Measurements from ENCODE around the gene INHA.

Gene INHA

GRCh38 chr2:219540784-219541504 is 31.2 kb upstream of the INHA start:
- no peak for DNase-seq

DNA sequence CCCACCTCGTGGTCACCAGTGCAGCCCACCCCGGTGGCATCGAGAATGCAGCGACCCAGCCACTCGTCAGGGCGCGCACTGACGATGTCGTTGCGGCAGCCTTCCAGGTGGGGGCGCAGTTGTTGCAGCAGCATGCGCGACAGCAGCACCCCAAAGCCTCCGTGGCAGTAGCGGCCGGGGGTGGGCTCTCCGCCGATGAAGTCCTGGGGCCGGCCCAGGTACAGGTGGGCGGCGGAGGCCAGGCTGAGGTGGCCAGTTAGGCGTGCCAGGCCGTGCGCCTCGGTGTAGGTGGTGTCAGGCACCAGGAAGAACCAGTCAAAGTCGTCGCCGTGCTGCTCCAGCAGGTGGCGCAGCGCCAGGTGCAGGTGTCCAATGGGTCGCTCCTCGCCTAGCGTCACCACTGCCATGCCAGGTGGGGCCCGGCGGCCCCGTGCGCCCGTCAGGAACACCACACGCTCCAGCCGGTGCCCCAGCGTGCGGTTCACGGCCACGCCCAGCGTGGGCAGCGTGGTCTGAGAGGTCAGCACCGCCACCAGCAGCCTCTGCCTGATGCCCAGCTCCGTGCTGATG is 30.4 kb upstream of the INHA start:
- peak; percentile 35 to 75 for DNase-seq

- DNase-seq: no peak
Observed at GRCh38 chr2:219542931-219543595, 29.0 kb upstream of the INHA start.

- DNase-seq: peak; percentile 85 to 87
Observed at GRCh38 chr2:219543596-219544358, 28.3 kb upstream of the INHA start, which contains the start of the genes CHPF and TMEM198. TSS of gene CHPF (minus strand) at chr2:219543809. CDS start at chr2:219543538, 271 bp downstream. TSS of gene TMEM198 (plus strand) at chr2:219544028. CDS start at chr2:219544728, 700 bp downstream.

GRCh38 chr2:219544567-219544966 is 27.5 kb upstream of the INHA start:
- no peak for DNase-seq

- DNase-seq: no peak
Observed at GRCh38 chr2:219545295-219545942, 26.7 kb upstream of the INHA start.

DNA sequence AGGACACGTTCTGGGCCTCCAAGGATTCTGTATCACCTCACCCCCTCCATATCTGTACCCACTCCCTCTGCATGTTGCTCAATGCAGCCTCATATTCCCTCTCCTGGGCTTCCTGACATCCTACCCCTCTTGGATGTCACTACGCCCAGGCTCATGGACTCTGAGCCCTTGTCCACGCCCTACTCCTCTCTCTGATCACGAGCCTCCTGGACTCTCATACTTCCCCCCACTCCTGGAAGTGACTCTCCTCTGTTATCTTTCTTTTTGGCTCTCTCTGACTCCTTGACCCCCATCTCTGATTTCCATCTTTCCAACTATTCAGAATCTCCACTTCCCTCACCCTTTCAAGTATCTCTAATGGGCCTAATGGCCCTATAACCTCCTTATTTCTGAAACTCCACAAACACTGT is 26.2 kb upstream of the INHA start:
- DNase-seq: no peak

DNA sequence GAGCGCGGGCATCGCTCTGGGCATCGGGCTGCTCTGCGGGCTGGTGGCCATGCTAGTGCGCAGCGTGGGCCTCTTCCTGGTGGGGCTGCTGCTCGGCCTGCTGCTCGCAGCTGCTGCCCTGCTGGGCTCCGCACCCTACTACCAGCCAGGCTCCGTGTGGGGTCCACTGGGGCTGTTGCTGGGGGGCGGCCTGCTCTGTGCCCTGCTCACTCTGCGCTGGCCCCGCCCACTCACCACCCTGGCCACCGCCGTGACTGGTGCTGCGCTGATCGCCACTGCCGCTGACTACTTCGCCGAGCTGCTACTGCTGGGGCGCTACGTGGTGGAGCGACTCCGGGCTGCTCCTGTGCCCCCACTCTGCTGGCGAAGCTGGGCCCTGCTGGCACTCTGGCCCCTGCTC is 24.5 kb upstream of the INHA start:
- DNase-seq: no peak

- DNase-seq: no peak
Observed at GRCh38 chr2:219548990-219549389, 23.1 kb upstream of the INHA start.

DNA sequence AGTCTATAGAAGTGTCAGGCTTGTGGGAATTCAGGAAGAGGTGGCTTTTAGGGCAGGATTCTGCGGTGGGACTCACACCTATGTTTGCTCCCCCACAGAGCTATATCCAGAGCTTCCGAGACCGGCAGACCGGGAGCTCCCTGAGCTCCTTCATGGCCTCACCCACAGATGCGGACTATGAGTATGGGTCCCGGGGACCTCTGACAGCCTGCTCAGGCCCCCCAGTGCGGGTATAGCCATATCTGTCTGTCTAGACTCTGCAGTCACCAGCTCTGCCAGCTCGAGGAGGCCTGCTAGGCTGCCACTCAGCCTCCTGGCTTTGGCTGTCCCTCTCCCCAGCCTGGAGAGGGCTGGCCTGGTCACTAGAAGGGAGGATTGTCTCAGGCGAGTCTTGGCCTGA is 22.5 kb upstream of the INHA start:
- no peak for DNase-seq

GRCh38 chr2:219551441-219552381 is 20.4 kb upstream of the INHA start:
- no peak for DNase-seq

DNA sequence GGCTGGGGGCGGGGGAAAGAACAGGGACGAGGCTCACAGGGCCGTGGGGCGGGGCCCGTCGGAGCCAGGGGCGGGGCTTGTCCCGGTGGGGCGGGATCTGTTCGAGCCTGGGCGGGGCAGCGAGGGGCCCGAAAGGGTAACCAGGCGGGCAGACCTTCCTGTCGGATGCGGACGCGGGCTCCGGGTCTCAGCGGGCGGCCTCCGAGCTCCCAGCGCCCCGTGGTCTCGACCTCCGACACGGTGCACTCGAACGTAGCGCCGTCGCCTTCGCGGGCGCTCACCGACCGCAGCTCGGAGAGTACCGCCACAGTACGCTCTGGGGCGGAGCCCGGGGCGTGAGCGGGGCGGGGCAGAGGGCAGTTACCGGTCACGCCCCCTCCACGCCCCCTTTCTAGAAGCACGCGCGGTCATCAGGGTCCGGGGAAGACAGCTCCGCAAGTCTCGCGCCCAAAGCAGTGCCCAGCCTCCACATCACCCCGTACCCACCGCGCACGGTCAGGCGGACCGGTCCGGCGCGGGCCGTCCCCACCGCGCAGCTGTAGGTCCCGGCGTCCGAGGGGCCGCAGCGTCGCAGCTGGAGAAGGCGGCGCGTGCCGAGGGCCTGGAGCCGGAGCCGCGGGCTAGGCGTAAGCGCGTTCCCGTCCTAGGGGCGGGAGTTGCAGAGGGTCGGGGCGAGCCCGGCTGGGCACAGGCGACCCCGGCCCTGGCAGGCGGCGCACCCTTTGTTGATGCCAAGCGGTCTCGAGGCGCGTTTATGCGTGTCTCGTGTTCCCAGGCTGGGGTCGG is 19.5 kb upstream of the INHA start:
- DNase-seq: peak; percentile 63 to 84

- no peak for DNase-seq
Observed at GRCh38 chr2:219553168-219553417, 19.0 kb upstream of the INHA start.

GRCh38 chr2:219553463-219553963 is 18.6 kb upstream of the INHA start:
- DNase-seq: no peak

- DNase-seq: no peak
Observed at GRCh38 chr2:219554350-219554749, 17.8 kb upstream of the INHA start.

DNA sequence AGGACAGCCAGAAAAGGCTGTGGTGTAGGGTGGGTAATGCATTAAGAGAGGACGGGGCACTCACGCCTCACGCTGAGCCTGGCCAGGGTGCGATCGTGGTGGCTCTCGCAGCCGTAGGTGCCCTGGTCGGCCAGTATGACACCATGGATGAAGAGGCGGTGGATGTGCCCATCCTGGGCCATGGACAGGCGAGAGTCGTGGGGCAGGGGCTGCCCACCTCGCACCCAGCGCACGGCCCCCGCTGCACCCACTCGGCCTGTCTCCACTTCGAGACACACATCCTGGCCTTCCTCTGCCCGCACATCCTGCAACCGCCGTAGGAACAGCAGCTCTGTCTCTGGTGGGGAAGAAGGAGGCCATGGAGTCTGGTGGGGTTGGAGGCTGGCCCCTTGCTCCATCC is 16.2 kb upstream of the INHA start:
- no peak for DNase-seq

- no peak for DNase-seq
Observed at GRCh38 chr2:219556413-219556812, 15.7 kb upstream of the INHA start.

GRCh38 chr2:219557320-219557719 is 14.8 kb upstream of the INHA start:
- no peak for DNase-seq

DNA sequence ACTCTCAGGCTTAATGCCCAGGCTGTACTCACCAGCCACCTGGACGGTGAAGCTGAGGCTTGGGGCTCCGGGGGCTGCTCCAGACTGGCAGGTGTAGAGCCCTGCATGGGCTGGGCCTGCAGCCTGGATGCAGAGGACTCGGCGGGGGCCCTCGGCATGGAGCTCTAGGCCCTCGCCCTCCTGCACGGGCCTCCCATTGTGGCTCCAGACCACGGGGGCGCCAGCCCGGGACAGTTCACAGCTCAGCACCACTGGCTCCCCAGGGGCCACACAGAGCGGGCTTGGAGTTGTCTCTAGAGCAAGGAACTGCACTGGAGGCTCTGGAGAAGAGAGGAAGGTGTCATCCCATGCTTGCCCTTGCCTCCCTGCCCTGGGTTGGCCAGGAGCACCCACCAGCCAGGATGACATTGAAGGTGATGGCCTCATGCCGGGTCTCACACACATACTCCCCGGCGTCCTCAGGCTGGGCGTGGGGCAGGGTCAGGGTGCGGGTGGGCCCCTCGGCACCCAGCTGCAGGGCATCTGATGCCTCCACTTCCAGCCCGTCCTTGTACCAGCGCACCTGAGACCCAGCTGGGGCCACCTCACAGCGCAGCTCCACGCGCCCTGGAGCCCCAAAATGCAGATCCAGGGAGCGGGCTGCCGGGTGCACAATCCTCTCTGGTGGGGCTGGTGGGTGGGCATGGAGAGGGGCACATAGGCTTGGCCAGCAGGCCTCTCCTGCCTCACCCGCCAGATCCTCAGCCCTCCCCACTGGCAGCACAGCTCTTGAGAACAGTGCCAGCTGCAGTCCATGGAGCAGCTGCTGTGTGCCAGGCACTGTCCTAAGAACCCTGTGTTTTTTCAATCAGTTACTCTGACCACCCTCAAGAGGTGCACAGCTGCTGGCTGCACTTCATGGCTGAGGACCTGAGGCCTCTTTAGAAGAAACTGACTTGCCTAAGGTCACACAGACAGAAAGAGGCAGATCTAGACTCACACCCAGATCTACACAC is 14.0 kb upstream of the INHA start:
- no peak for DNase-seq

Measured in inflammatory macrophage treated with lipopolysaccharide for 1 hour (primary cell).